Measurements from ENCODE around the gene ATP2C2.

DNA sequence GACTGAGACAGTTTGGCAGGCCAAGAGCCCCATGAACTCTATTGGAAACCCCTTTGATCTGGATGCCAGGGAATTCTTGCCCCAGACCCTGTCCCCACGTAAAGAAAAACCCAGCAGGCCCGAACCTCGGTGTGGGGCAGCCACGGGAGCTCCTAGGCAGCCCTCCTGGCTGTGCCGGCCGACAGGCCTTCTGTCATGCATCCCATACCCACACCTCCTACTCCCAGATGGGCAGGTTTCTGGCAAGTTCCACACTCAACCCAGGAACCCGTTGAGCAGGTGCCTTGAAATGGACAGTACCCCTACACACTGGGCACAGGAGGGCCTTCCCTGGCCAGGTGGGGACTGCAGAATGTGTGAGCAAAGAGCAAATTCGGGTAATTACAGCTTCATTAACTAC lies 23.6 kb upstream of the ATP2C2 start:
- TF ChIP-seq ZNF8 (CRISPR knock-in tag; IDR thresholded peaks at IDR 0.05) = no peak
- no peak for TF ChIP-seq RARB (CRISPR knock-in tag; IDR thresholded peaks at IDR 0.05)
- no peak for TF ChIP-seq TCF4 (CRISPR knock-in tag; IDR thresholded peaks at IDR 0.05; ENCODE audit: borderline replicate concordance)
